ENCODE results near the gene SH3RF3. TPM values are rescaled to one million over a fixed set of nuclear protein-coding genes. Genes with fewer than 3 reads are reported as not detected.

The SH3RF3 gene
- total and polyA plus RNA-seq, 2 of the 13 experiments (the other 11 are each of a cell fraction or from before 2014, with no cell fraction given) = 0.04 TPM; not detected in 1

DNA sequence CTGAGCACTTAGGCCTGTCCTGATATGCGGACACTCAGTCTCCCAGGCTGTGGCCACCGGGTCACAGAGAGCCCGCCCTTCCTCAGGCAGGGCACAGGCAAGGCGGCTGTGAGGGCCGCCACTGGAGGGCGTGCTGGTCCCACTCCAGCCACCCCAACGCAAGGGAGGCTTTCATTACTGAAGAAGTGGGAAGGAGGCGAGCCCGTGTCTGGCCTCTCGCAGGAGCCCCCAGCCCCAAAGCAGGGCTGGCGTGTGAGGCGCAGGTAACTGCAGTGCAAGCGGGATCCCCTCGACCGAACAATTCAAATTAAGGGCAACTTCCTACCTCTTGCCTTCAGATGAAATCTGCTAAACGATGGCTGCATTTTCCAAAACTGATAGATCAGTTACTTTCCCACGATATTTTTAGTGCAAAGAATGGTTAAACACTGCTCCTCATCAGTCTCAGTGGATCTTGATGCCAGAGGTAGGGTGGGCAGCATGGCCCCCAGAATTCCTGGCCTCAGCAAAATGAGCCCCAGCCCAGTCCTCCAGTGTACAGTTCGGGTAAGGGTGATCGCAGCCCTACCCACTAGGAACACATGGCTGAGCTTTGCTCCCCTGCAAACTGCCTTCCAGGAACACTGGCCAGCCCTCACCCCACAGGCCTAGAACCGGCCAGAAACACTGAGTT lies 387.6 kb downstream of the SH3RF3 start (continued):
- TF ChIP-seq BORCS8-MEF2B (CRISPR knock-in tag; IDR thresholded peaks at IDR 0.05) (peak; percentile 63; the same call in 1 of the 2 replicates), SP4 (CRISPR knock-in tag; IDR thresholded peaks at IDR 0.05) (peak; percentile 70), ZNF619 (CRISPR knock-in tag; IDR thresholded peaks at IDR 0.05) (peak; percentile 88), ZNF567 (CRISPR knock-in tag; IDR thresholded peaks at IDR 0.05; ENCODE audit: borderline replicate concordance) (no peak; the same call in 1 of the 2 replicates), SRSF4 (IDR thresholded peaks at IDR 0.05; ENCODE audit: low read depth, low read length, poor library complexity, severe bottlenecking) (no peak), KDM4B (CRISPR knock-in tag; IDR thresholded peaks at IDR 0.05) (peak; percentile 32; the same call in 1 of the 2 replicates), SNAPC2 (CRISPR knock-in tag; IDR thresholded peaks at IDR 0.05) (0 out of 2 replicates have a peak, but pooled peaks have one; percentile 66), ZNF776 (CRISPR knock-in tag; IDR thresholded peaks at IDR 0.05) (peak; percentile 42; the same call in 1 of the 2 replicates), MIER2 (CRISPR knock-in tag; IDR thresholded peaks at IDR 0.05) (peak; percentile 65; the same call in 1 of the 2 replicates), ZNF20 (CRISPR knock-in tag; IDR thresholded peaks at IDR 0.05) (no peak), SRY (CRISPR knock-in tag; IDR thresholded peaks at IDR 0.05) (0 out of 2 replicates have a peak, but pooled peaks have one; percentile 56), HNRNPL (IDR thresholded peaks at IDR 0.05; ENCODE audit: low read depth, low read length) (peak; percentile 73; the same call in 1 of the 2 replicates), HMG20A (CRISPR knock-in tag; IDR thresholded peaks at IDR 0.05; ENCODE audit: borderline replicate concordance) (no peak), HNRNPLL (IDR thresholded peaks at IDR 0.05; ENCODE audit: low read depth, low read length, poor library complexity, severe bottlenecking) (peak; percentile 48), ZNF343 (CRISPR knock-in tag; IDR thresholded peaks at IDR 0.05) (0 out of 2 replicates have a peak, but pooled peaks have one; percentile 25), ZNF484 (CRISPR knock-in tag; IDR thresholded peaks at IDR 0.05; ENCODE audit: borderline replicate concordance, low read depth) (0 out of 2 replicates have a peak, but pooled peaks have one; percentile 20), GATAD2A (CRISPR knock-in tag; IDR thresholded peaks at IDR 0.05) (peak; percentile 67; the same call in 1 of the 2 replicates), PAX8 (CRISPR knock-in tag; IDR thresholded peaks at IDR 0.05; ENCODE audit: borderline replicate concordance) (0 out of 2 replicates have a peak, but pooled peaks have one; percentile 2)
- TF ChIP-seq, protein P1, sequence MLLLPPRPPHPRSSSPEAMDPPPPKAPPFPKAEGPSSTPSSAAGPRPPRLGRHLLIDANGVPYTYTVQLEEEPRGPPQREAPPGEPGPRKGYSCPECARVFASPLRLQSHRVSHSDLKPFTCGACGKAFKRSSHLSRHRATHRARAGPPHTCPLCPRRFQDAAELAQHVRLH (CRISPR knock-in tag; IDR thresholded peaks at IDR 0.05; ENCODE audit: borderline replicate concordance, low read depth) = peak; percentile 62; the same call in 1 of the 2 replicates
- TF ChIP-seq, protein P2, sequence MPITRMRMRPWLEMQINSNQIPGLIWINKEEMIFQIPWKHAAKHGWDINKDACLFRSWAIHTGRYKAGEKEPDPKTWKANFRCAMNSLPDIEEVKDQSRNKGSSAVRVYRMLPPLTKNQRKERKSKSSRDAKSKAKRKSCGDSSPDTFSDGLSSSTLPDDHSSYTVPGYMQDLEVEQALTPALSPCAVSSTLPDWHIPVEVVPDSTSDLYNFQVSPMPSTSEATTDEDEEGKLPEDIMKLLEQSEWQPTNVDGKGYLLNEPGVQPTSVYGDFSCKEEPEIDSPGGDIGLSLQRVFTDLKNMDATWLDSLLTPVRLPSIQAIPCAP (CRISPR knock-in tag; IDR thresholded peaks at IDR 0.05; ENCODE audit: low read depth) = no peak
- TF ChIP-seq, protein P3, sequence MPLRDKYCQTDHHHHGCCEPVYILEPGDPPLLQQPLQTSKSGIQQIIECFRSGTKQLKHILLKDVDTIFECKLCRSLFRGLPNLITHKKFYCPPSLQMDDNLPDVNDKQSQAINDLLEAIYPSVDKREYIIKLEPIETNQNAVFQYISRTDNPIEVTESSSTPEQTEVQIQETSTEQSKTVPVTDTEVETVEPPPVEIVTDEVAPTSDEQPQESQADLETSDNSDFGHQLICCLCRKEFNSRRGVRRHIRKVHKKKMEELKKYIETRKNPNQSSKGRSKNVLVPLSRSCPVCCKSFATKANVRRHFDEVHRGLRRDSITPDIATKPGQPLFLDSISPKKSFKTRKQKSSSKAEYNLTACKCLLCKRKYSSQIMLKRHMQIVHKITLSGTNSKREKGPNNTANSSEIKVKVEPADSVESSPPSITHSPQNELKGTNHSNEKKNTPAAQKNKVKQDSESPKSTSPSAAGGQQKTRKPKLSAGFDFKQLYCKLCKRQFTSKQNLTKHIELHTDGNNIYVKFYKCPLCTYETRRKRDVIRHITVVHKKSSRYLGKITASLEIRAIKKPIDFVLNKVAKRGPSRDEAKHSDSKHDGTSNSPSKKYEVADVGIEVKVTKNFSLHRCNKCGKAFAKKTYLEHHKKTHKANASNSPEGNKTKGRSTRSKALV (CRISPR knock-in tag; IDR thresholded peaks at IDR 0.05) = no peak
- TF ChIP-seq, protein P4, sequence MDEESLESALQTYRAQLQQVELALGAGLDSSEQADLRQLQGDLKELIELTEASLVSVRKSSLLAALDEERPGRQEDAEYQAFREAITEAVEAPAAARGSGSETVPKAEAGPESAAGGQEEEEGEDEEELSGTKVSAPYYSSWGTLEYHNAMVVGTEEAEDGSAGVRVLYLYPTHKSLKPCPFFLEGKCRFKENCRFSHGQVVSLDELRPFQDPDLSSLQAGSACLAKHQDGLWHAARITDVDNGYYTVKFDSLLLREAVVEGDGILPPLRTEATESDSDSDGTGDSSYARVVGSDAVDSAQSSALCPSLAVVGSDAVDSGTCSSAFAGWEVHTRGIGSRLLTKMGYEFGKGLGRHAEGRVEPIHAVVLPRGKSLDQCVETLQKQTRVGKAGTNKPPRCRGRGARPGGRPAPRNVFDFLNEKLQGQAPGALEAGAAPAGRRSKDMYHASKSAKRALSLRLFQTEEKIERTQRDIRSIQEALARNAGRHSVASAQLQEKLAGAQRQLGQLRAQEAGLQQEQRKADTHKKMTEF (CRISPR knock-in tag; IDR thresholded peaks at IDR 0.05) = peak; percentile 16; the same call in 1 of the 2 replicates
- TF ChIP-seq, protein P5, sequence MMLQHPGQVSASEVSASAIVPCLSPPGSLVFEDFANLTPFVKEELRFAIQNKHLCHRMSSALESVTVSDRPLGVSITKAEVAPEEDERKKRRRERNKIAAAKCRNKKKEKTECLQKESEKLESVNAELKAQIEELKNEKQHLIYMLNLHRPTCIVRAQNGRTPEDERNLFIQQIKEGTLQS (CRISPR knock-in tag; IDR thresholded peaks at IDR 0.05) = no peak; the same call in 1 of the 2 replicates
- TF ChIP-seq, protein P6, sequence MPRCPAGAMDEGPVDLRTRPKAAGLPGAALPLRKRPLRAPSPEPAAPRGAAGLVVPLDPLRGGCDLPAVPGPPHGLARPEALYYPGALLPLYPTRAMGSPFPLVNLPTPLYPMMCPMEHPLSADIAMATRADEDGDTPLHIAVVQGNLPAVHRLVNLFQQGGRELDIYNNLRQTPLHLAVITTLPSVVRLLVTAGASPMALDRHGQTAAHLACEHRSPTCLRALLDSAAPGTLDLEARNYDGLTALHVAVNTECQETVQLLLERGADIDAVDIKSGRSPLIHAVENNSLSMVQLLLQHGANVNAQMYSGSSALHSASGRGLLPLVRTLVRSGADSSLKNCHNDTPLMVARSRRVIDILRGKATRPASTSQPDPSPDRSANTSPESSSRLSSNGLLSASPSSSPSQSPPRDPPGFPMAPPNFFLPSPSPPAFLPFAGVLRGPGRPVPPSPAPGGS (CRISPR knock-in tag; IDR thresholded peaks at IDR 0.05) = no peak; the same call in 1 of the 2 replicates
